Panc1 (cell line): ENCODE data around the gene CHCHD6.

ENCODE experiments used
- TF ChIP-seq, protein P1 (sequence below): fragments of 450-650 bp; IDR thresholded peaks from 2 replicates; pipeline ENCODE4 v1.5.1; 2017; ENCODE audit warnings: mild to moderate bottlenecking
- TF ChIP-seq, protein P2 (sequence below), 2 experiments: IDR thresholded peaks; 2 replicates each; pipeline ENCODE4 v1.6.1; 2011 to 2012; ENCODE audit warnings: low read depth in 2 of 2, control low read depth in 1 of 2, low read length in 1 of 2, mild to moderate bottlenecking in 1 of 2, moderate library complexity in 1 of 2; ENCODE audit not compliant: insufficient read depth in 1 of 2

DNA sequence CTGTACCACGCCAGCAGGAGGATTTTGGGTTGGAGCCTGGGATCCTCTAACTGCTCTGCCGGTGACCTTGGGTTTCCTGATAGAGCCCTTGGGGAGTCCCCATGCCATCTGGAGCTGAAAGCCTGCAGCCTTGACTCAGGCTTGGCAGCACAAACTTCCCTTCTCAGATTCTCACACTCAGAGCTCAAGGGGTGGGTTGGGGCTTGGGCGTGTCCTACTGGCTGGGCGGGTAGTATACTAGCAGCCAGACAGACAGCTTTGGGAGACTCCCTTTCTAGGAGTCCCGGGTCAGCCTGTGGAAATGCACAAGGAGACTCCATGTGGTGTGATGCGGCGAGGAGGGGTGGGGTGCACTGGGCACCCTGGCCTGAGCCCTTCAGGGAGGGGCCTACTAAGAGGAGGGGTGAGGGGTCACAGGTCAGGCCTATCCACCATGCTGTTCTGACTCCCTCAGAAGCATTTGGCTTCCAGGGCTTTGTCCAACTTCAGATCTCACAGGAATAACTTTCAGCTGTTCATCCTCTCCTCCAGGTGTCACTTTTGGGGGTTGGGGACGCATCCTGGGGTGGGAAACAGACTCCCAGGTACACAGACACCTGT is 257.3 kb downstream of the CHCHD6 start:
- TF ChIP-seq, protein P1, sequence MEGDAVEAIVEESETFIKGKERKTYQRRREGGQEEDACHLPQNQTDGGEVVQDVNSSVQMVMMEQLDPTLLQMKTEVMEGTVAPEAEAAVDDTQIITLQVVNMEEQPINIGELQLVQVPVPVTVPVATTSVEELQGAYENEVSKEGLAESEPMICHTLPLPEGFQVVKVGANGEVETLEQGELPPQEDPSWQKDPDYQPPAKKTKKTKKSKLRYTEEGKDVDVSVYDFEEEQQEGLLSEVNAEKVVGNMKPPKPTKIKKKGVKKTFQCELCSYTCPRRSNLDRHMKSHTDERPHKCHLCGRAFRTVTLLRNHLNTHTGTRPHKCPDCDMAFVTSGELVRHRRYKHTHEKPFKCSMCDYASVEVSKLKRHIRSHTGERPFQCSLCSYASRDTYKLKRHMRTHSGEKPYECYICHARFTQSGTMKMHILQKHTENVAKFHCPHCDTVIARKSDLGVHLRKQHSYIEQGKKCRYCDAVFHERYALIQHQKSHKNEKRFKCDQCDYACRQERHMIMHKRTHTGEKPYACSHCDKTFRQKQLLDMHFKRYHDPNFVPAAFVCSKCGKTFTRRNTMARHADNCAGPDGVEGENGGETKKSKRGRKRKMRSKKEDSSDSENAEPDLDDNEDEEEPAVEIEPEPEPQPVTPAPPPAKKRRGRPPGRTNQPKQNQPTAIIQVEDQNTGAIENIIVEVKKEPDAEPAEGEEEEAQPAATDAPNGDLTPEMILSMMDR: no peak
- TF ChIP-seq, protein P2, sequence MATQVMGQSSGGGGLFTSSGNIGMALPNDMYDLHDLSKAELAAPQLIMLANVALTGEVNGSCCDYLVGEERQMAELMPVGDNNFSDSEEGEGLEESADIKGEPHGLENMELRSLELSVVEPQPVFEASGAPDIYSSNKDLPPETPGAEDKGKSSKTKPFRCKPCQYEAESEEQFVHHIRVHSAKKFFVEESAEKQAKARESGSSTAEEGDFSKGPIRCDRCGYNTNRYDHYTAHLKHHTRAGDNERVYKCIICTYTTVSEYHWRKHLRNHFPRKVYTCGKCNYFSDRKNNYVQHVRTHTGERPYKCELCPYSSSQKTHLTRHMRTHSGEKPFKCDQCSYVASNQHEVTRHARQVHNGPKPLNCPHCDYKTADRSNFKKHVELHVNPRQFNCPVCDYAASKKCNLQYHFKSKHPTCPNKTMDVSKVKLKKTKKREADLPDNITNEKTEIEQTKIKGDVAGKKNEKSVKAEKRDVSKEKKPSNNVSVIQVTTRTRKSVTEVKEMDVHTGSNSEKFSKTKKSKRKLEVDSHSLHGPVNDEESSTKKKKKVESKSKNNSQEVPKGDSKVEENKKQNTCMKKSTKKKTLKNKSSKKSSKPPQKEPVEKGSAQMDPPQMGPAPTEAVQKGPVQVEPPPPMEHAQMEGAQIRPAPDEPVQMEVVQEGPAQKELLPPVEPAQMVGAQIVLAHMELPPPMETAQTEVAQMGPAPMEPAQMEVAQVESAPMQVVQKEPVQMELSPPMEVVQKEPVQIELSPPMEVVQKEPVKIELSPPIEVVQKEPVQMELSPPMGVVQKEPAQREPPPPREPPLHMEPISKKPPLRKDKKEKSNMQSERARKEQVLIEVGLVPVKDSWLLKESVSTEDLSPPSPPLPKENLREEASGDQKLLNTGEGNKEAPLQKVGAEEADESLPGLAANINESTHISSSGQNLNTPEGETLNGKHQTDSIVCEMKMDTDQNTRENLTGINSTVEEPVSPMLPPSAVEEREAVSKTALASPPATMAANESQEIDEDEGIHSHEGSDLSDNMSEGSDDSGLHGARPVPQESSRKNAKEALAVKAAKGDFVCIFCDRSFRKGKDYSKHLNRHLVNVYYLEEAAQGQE (IDR thresholded peaks at IDR 0.05; ENCODE audit: insufficient read depth in 1 of 2, low read depth in 2 of 2, low read length in 1 of 2): no peak
